Stimulated activated CD4-positive, alpha-beta T cell treated with anti-CD3 and anti-CD28 coated beads, Interleukin-2, amount 100 ng/mL, for 4 hours (primary cell): ENCODE results near the gene NSMF.
"Not testable (repeated sequence)": the region's sequence is repeated elsewhere in the genome, so short reads cannot be mapped to it uniquely, and the experiment has no call there.

ENCODE experiments used
- DNase-seq: peaks from one replicate; pipeline ENCODE4 v3.0.0-alpha.2; 2020; ENCODE audit warnings: low read depth

NSMF gene

DNA sequence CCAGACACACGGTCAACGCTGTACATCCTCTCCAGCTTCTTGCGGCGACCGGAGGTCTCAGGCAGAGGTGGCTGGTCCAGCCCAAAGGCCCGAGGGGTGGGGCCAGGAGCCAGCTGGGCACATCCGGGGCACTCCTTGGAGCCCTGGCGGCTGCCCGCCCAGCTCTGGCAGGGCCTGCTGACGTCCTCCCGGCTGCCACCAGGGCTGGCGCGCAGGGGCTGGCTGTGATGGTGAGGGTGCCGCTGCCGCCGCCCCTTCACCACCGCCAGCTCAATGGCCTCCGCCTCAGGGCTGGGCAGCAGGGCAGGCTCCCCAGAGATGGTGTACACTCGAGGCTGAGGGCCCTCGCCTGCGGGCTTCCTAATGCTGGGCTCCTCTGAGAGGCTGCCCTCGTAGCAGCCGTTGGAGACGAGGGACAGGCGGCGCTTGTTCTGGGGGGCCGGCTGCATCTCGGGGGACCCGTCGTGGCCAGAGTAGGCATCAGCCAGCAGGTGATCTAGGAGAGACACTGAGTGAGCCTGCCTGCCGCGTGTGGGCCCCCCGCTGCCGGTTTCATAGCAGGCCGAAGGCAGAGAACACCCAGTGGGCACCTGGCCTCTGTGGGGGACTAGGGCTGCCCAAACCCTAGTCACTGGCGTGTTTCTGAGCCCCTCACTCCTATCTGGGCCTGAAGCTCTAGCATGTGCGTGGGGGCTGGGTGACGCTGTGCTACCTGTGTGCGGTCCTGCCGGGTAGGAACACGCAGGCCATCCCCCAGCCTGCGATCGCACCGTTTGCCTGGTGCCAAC is 1.5 kb downstream of the NSMF start:
- DNase-seq: no peak

- DNase-seq: no peak
These were observed 2.2 kb downstream of the NSMF start for GRCh38 chr9:137456864-137457405.

DNA sequence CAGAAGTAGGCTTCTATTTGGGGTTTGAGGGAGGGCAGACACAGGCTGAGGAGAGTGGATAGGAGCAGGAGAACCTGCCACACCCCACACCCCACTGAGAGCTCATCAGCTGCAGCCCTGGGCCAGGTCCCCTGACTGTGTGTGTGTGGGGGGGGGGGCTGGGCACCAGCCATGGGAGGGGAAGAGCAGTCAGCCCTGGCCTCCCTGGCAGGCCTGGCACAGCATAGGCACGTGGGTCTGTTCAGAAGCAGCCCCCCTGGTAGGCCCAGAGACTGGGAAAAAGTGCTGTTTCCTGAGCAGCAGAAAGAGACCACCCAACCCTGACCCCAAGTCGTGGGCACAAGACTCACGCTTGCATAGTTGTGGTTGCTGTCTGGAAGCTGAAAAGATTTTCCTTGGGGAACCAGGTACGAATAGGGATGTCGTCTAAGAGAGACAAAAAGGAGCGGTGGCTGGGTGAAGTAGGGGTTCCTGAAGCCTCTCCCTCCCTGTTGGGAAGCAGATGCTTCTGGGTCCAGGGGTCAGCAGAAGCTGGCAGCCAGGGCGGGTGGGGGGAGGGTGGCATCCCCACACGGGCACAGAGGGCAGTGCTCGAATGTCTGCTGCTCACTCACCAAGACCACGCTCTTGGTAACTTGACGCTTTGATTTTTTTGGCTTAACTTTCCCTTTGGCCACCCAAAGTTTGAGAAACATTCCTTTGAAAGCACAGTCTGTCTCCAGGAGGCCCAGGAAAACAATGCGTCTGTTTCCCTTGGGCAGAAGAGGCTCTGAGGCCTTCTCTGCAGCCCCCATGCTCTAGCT is 2.9 kb downstream of the NSMF start:
- no peak for DNase-seq

GRCh38 chr9:137455359-137455991 is 3.7 kb downstream of the NSMF start:
- no peak for DNase-seq

- DNase-seq: no peak
These were observed 4.4 kb downstream of the NSMF start for GRCh38 chr9:137454597-137455358.

GRCh38 chr9:137454145-137454596 is 5.0 kb downstream of the NSMF start:
- DNase-seq: no peak

DNA sequence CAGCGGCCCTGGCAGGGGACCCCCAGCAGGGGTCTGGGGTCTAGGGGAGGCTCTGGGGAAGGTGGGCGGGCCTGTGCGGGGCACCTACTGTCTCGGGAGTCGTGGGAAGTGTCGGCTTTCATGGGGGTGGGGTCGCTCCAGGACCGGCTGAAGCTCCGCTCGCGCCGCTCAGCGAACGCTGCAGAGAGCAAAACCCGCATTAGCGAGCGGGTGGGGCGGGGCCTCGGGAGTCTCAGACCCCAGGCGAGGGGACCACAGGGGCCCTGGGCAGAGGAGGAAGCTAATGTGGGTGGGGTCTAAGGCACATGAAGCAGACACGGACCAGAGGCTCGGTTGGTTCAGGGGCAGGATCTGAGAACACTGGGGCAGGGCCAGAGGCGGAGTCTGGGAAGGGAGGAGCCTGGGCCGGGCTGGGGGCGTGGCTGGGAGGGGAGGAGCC is 5.5 kb downstream of the NSMF start:
- DNase-seq: peak; percentile 46

DNA sequence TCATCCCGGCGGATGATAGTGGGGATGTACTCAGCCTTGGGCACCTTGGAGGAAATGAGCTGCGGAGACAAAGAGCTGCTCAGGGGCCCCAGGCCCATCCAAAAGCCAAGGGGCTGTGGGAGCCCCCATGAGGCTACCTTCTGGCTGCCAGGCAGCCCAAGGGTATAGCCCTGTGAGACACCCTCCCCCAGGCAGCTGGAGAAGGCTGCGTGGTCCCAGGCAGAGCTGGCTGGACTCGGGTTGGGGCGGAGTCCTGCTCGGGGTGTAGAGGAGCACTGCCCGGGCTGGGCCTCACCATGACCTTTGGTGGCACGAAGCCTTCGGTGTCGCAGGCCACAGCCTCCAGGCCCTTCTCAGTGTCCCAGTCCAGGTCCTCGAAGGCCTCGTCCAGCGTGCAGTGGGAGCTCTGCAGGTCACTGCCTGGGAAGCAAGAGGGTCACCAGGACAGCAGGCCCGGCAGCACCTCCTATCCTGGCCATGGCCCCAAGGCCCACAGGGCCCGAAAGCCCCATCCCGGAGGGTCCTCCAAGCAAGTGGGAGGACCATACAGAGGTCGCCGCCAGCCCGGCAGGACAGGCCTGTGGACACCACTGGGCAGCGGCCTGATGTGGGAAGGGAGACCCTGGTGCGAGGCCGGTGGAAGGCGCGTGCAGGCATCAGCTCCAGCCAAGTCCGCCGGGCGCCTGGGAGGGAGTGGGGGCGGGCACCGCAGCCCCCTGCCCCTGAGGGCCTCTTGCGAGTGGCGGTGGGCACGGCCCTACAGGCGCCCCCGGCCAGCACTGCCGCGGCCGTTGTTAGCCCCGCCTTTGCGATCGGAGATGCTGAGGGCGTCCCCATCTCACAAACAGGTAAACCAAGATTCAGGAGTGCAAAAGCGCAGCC is 6.1 kb downstream of the NSMF start:
- no peak for DNase-seq

- no peak for DNase-seq
These were observed 7.0 kb downstream of the NSMF start for GRCh38 chr9:137452006-137452760.

- not testable (repeated sequence) for DNase-seq
These were observed 7.7 kb downstream of the NSMF start for GRCh38 chr9:137451264-137452005.

DNA sequence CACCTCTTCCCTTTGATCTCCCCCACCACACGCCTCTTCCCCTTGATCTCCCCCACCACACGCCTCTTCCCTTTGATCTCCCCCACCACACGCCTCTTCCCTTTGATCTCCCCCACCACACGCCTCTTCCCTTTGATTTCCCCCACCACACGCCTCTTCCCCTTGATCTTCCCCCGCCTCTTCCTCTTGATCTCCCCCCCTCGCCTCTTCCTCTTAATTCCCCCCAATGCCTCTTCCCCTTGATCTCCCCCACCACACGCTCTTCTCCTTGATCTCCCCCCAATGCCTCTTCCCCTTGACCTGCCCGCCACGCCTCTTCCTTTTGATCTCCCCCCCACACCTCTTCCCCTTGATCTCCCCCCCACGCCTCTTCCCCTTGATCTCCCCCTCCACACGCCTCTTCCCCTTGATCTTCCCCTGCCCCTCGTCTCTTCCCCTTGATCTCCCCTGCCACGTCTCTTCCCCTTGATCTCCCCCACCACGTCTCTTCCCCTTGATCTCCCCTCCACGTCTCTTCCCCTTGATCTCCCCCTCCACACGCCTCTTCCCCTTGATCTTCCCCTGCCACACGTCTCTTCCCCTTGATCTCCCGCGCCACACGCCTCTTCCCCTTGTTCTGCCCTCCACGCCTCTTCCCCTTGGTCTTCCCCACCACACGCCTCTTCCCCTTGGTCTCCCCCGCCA is 8.5 kb downstream of the NSMF start:
- peak; percentile 49 for DNase-seq

DNA sequence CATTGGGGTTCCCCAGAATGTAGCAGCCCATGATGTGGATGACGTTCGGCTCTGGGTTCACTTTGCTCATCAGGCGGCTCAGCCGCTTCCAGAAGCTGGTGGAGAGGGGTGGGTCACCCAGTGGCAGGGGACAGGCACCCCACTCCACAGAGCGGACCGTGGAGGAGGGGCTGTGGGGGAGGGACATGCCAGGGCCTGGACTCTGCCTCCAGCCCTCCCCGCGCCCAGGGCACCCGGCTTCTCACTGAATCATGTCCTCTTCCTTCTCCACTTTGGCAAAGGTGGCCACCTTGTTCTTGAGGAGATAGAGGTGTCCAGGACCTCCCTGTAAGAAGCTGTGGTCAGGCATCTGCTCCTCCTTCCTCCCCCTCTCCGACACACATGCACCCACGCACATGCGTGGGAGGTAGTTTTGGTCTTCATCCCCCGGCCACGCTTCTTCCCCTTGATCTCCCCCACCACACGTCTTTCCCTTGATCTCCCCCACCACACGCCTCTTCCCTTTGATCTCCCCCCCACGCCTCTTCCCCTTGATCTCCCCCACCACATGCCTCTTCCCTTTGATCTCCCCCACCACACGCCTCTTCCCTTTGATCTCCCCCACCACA is 9.1 kb downstream of the NSMF start:
- peak; percentile 74 for DNase-seq

GRCh38 chr9:137449081-137449844 is 9.9 kb downstream of the NSMF start:
- DNase-seq: no peak

- no peak for DNase-seq
These were observed 10.6 kb downstream of the NSMF start for GRCh38 chr9:137448602-137448962.

DNA sequence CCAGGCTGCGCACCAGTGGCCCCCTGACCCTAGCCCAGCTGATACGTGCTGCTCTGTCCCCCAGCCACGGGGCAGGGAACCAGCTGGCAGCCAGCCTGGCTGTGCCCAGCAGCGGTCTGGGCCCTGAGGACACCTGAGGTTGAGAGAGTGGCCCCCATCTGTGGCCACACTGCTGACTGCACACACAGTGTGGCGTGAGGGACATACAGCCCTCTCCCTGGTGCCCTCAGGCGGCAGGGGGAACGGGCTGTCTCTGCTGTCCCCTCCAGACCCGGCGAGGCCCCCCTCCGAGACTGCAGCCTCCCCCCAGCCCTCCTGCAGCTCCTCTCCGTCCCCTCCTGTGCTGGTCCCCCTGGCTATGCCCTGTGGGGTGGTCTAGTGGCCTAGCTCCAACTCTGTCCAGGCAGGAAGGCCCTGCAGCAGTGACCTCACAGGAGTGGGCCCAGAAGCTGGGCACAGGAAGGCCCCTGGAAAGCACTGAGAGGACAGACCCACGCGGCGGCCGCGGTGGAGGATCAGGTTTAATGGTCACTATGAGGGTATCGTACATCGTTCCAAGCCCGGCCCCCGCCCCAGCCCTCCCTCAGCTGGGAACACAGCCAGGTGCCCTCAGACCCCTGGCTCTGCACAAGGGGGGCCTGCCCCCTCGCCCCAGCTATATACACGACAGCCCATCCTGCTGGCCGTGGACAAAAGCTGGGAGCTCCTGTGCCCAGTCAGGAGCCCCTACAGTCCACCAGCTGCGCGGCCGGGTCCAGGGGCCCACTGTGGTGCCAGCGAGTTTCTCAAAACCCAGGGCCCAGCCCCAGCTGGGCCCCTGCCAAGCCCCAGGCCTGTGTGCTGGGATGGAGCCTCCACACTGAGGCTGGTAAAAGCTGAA is 11.2 kb downstream of the NSMF start:
- DNase-seq: no peak

GRCh38 chr9:137446851-137447471 is 12.2 kb downstream of the NSMF start:
- DNase-seq: no peak
